ENCODE data around the gene ZNF74. TPM values are rescaled to one million over a fixed set of nuclear protein-coding genes. Genes with fewer than 3 reads are reported as not detected.
"Not testable (repeated sequence)": the region's sequence is repeated elsewhere in the genome, so short reads cannot be mapped to it uniquely, and the experiment has no call there.

ZNF74 gene
- total RNA-seq, 2 donors from 2014 or later: 5.9 to 6.9 TPM

DNA sequence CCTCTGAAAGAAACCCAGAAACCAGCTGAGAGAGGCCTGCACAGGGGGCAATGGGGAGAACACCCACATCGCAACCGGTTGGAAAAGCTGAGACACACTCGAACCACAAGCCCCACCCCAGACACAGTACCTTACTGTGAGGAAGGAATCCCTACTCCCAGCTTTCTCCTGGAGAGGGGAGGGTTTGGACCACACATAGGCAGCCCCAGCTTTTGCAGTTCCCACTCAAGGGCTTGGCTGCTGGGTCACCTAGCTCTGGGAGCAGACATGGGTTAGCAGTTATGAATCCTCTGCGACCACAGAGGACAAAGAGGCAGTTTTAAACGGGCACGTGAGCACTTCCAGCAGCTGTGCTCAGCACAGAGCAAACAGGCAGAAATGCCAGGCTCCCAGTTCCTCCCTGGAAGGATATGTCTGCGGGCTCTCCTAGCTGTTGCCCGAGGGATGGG, 21.5 kb upstream of the ZNF74 start:
- DNase-seq (ENCODE audit: low spot score); intact Hi-C loops (cut with DNase I): not testable (repeated sequence)

- DNase-seq (ENCODE audit: low spot score); intact Hi-C loops (cut with DNase I): not testable (repeated sequence)
Observed at GRCh38 chr22:20373195-20373706, 20.7 kb upstream of the ZNF74 start.

DNA sequence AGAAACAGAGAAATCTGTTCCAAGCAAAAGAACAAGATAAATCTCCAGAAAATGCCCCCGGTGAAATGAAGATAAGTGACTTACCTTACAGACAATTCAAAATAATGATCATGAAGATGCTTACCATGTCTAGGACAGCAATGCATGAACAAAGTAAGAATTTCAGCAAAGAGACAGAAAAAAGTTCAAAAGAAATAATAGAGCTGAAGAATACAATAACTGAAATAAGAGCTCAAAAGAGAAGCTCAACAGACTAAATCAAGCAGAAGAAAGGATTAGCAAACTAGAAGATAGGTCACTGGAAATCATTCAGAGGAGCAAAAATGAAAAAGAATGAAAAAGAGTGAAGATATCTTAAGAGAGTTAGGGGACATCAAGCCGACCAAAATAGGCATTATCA, 19.8 kb upstream of the ZNF74 start:
- DNase-seq (ENCODE audit: low spot score); intact Hi-C loops (cut with DNase I): not testable (repeated sequence)

- intact Hi-C loops (cut with DNase I); DNase-seq (ENCODE audit: low spot score): not testable (repeated sequence)
Observed at GRCh38 chr22:20376281-20376680, 17.7 kb upstream of the ZNF74 start.

- intact Hi-C loops (cut with DNase I); DNase-seq (ENCODE audit: low spot score): not testable (repeated sequence)
Observed at GRCh38 chr22:20376983-20377382, 17.0 kb upstream of the ZNF74 start.

- no peak for DNase-seq (ENCODE audit: low spot score)
- intact Hi-C loops (cut with DNase I): no loop called here
Observed at GRCh38 chr22:20378110-20378509, 15.8 kb upstream of the ZNF74 start.

GRCh38 chr22:20378684-20379083, 15.3 kb upstream of the ZNF74 start:
- DNase-seq (ENCODE audit: low spot score); intact Hi-C loops (cut with DNase I): not testable (repeated sequence)

DNA sequence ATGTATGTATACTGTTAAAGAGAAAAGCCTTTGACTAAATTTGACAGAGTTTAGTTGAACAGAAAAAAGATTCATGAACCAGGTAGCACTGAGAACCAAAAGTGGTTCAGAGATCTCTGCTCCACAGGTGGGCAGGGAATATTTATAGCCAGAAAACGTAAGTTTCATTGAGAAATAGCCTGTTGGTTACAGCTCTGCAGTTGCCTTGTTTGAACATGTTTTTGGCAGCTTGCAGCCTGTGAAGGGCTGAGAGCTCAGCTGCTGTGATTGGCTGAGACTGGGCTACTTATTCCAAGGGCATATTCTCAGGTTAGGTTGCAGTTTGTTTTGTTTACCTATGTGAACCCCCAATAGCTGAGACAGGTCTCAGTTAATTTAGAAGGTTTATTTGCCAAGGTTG, 13.5 kb upstream of the ZNF74 start:
- intact Hi-C loops (cut with DNase I): no loop called here
- no peak for DNase-seq (ENCODE audit: low spot score)

DNA sequence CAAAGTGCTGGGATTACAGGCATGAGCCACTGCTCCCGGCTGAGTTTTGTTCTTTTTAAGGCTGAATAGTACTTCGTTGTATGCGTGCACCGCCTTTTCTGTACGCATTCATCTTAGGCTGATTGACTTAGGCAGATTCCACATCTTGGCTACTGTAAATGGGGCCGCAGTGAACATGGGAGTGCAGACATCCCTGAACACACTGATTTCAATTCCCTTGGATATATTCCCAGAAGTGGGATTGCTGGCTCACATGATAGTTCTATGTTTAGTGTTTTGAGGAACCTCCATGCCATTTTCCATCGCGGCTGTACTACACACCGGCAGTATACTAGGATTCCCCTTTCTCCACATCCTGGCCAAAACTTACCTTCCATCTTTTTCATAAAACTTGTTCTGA, 10.4 kb upstream of the ZNF74 start:
- intact Hi-C loops (cut with DNase I): no loop called here
- DNase-seq (ENCODE audit: low spot score): no peak

- DNase-seq (ENCODE audit: low spot score): no peak
- intact Hi-C loops (cut with DNase I): no loop called here
Observed at GRCh38 chr22:20384171-20384570, 9.8 kb upstream of the ZNF74 start.

DNA sequence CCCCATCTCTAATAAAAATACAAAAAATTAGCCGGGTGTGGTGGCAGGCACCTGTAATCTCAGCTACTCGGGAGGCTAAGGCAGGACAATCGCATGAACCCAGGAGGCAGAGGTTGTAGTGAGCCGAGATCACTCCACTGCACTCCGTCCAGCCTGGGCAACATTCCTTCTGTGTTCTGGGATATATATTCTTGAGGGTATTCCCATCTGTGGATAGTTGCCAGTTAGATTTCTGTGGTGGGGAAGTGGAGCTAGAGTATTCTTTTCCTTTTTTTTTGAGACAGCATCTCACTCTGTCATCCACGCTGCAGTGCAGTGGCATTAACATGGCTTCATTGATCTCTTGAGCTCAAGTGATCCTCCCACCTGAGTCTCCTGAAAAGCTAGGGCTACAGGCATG, 9.1 kb upstream of the ZNF74 start:
- intact Hi-C loops (cut with DNase I): no loop called here

GRCh38 chr22:20386336-20386735, 7.6 kb upstream of the ZNF74 start:
- intact Hi-C loops (cut with DNase I): no loop called here
- DNase-seq (ENCODE audit: low spot score): no peak

More for the DNA sequence above, 9.1 kb upstream of the ZNF74 start:
- no peak for DNase-seq (ENCODE audit: low spot score)

- DNase-seq (ENCODE audit: low spot score): no peak
- intact Hi-C loops (cut with DNase I): no loop called here
Observed at GRCh38 chr22:20386972-20387371, 7.0 kb upstream of the ZNF74 start.

- intact Hi-C loops (cut with DNase I): no loop called here
- DNase-seq (ENCODE audit: low spot score): no peak
Observed at GRCh38 chr22:20388200-20388599, 5.8 kb upstream of the ZNF74 start.

GRCh38 chr22:20389288-20389687, 4.7 kb upstream of the ZNF74 start:
- intact Hi-C loops (cut with DNase I): no loop called here
- no peak for DNase-seq (ENCODE audit: low spot score)

GRCh38 chr22:20390394-20390907, 3.5 kb upstream of the ZNF74 start:
- no peak for DNase-seq (ENCODE audit: low spot score)
- intact Hi-C loops (cut with DNase I): no loop called here

- intact Hi-C loops (cut with DNase I): no loop called here
- DNase-seq (ENCODE audit: low spot score): no peak
Observed at GRCh38 chr22:20391222-20391621, 2.7 kb upstream of the ZNF74 start.

DNA sequence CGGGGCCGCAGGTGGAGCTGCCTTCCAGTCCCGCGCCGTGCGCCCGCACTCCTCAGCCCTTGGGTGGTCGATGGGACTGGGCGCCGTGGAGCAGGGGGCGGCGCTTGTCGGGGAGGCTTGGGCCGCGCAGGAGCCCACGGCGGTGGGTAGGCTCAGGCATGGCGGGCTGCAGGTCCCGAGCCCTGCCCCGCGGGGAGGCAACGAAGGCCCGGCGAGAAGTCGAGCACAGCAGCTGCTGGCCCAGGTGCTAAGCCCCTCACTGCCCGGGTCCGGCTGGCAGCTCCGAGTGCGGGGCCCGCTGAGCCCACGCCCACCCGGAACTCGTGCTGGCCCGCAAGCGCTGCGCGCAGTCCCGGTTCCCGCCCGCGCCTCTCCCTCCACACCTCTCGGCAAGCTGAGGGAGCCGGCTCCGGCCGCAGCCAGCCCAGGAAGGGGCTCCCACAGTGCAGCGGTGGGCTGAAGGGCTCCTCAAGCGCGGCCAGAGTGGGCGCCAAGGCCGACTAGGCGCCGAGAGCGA, 1.5 kb upstream of the ZNF74 start:
- intact Hi-C loops (cut with DNase I); DNase-seq (ENCODE audit: low spot score): not testable (repeated sequence)

- intact Hi-C loops (cut with DNase I): no loop called here
- no peak for DNase-seq (ENCODE audit: low spot score)
Observed at GRCh38 chr22:20392983-20393704, 807 bp upstream of the ZNF74 start.

- no peak for DNase-seq (ENCODE audit: low spot score)
- intact Hi-C loops (cut with DNase I): loop anchor here in 1 of 2 donors (1.0 kb wide), 1 partner anchor 112 kb away; the partner anchor contains the start of gene MED15
Observed at GRCh38 chr22:20395181-20395906, 1.4 kb downstream of the ZNF74 start.
